Adrenal gland (tissue), 12 donors: Measurements from ENCODE around the gene MYG1. TPM values are rescaled to one million over a fixed set of nuclear protein-coding genes. Genes with fewer than 3 reads are reported as not detected.

Experiments used
- DNase-seq, 7 donors: peaks; one replicate each; pipeline ENCODE4 v3.0.0-alpha.2; 2019 to 2020
- H3K27ac ChIP-seq, 5 donors: fragments of 200-600 bp; sonication (generic) in 4 of 5; 1 replicate in 3 of 5; 2 replicates in 2 of 5; pipeline versions ENCODE4 v1.5.1 to v1.8.0; 2016 to 2020; ENCODE audit warnings: mild to moderate bottlenecking in 1 of 5
- H3K27me3 ChIP-seq: fragments of 200-600 bp; 2 replicates; pipeline ENCODE4 v1.8.0; 2021
- H3K36me3 ChIP-seq, 2 donors: fragments of 200-600 bp; replicated peaks in 1 of 2; 1 replicate in 1 of 2; 2 replicates in 1 of 2; pipeline versions ENCODE4 v1.5.1 to v1.8.0; 2018 to 2022
- H3K4me1 ChIP-seq, 2 donors: fragments of 200-600 bp; replicated peaks in 1 of 2; 1 replicate in 1 of 2; 2 replicates in 1 of 2; pipeline versions ENCODE4 v1.5.1 to v1.8.0; 2018 to 2021
- H3K4me3 ChIP-seq, 4 donors: fragments of 200-600 bp; sonication (generic) in 3 of 4; one replicate each; pipeline ENCODE4 v1.5.1; 2016 to 2018
- H3K9me3 ChIP-seq, 3 donors: fragments of 200-600 bp; sonication (generic) in 1 of 3; replicated peaks in 1 of 3; 1 replicate in 2 of 3; 2 replicates in 1 of 3; pipeline versions ENCODE4 v1.5.1 to v1.8.0; 2016 to 2021
- POLR2A ChIP-seq, 2 donors: fragments of 450-650 bp; IDR thresholded peaks; one replicate each; pipeline ENCODE4 v1.6.1; 2017; ENCODE audit warnings: antibody characterized with exemption in 2 of 2, mild to moderate bottlenecking in 2 of 2, moderate library complexity in 1 of 2
- WGBS, 4 donors: extraction: QIAGEN DNeasy Blood & Tissue Kit in 2 of 4; methylation state at CpG; one replicate each; pipeline versions ENCODE4 v1.1.5 to v1.1.7; 2013 to 2017; 5-methylcytosine and 5-hydroxymethylcytosine counted together
- intact Hi-C, 2 donors: fragments of 100-400 bp; cut with DNase I; formaldehyde crosslinking; loops; one replicate each; pipeline versions ENCODE4 v1.14.1 to v1.15.0; 2022 to 2023
- polyA plus RNA-seq, 3 donors: library from polyadenylated mRNA; stranded (reverse); fragments of 200-250 nt in 2 of 3; fragments of 350-450 nt in 1 of 3; fragmentation: Illumina TruSeq in 1 of 3; extraction: RNeasy Lipid Tissue Mini Kit (QIAGEN cat#74804) in 1 of 3; gene quantifications; one replicate each; pipeline ENCODE4 v1.2.3, GENCODE V29; 2013 to 2014
- total RNA-seq, 9 donors: library from RNA; depleted of rRNA in 4 of 9; stranded (reverse); fragments of >200 nt in 4 of 9; fragments of 120-200 nt in 1 of 9; fragmentation: NEBNext Ultra II Directional in 1 of 9; extraction: Animal tissue kit (Norgen Biotek cat#: 25700) in 1 of 9; gene quantifications; one replicate each; pipeline versions ENCODE4 v1.1.0 to v1.2.4, GENCODE V29; 2013 to 2023
- TF ChIP-seq, protein P1 (sequence below), 6 experiments: fragments of 450-650 bp in 4 of 6; fragments of 200-600 bp in 2 of 6; sonication (generic) in 1 of 6; IDR thresholded peaks; 1 replicate in 5 of 6; 2 replicates in 1 of 6; pipeline versions ENCODE4 v1.5.1 to v1.8.0; 2016 to 2021; ENCODE audit warnings: antibody characterized with exemption in 6 of 6, mild to moderate bottlenecking in 2 of 6, moderate library complexity in 1 of 6
- donor health status: healthy with polysubstance abuse.
- donor health status: Bipolar disorder and iron deficiency.
- donor health status: DM: yes; HTN: yes; CAD: no.
- donor health status: DM: no; HTN: no; CAD: no.
- donor health status: DM: no; HTN: no; CAD: no.
- donor health status: DM: yes; HTN: yes; CAD: no.

Gene MYG1
- total and polyA plus RNA-seq, 12 donors, result 45.9 to 240 (median 70.6) TPM

GRCh38 chr12:53343969-53344368 is 44.5 kb downstream of the MYG1 start:
- Histone ChIP-seq H3K4me3 (no peak overlapping the region), H3K9me3 (no peaks in the 10 kb centered on the region), H3K4me1 (peaks cover 0 to 12% of the 10 kb centered on the region in 2 donors), H3K36me3 (no peaks in the 10 kb centered on the region), H3K27ac (no peak overlapping the region), H3K27me3 (peaks cover 1% of the 10 kb centered on the region)
- intact Hi-C loops, result loop anchor here in 1 of 2 donors (10.0 kb wide), 1 partner anchor 171 kb away; no protein-coding TSS in a partner anchor
- WGBS, 4 donors, result 89 to 96% (median 95%) methylated on average over 4 of the region's 4 CpGs
- no peak for TF ChIP-seq POLR2A (IDR thresholded peaks at IDR 0.05)
- TF ChIP-seq, protein P1, sequence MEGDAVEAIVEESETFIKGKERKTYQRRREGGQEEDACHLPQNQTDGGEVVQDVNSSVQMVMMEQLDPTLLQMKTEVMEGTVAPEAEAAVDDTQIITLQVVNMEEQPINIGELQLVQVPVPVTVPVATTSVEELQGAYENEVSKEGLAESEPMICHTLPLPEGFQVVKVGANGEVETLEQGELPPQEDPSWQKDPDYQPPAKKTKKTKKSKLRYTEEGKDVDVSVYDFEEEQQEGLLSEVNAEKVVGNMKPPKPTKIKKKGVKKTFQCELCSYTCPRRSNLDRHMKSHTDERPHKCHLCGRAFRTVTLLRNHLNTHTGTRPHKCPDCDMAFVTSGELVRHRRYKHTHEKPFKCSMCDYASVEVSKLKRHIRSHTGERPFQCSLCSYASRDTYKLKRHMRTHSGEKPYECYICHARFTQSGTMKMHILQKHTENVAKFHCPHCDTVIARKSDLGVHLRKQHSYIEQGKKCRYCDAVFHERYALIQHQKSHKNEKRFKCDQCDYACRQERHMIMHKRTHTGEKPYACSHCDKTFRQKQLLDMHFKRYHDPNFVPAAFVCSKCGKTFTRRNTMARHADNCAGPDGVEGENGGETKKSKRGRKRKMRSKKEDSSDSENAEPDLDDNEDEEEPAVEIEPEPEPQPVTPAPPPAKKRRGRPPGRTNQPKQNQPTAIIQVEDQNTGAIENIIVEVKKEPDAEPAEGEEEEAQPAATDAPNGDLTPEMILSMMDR (IDR thresholded peaks at IDR 0.05), result no peak
- DNase-seq, result no peak

DNA sequence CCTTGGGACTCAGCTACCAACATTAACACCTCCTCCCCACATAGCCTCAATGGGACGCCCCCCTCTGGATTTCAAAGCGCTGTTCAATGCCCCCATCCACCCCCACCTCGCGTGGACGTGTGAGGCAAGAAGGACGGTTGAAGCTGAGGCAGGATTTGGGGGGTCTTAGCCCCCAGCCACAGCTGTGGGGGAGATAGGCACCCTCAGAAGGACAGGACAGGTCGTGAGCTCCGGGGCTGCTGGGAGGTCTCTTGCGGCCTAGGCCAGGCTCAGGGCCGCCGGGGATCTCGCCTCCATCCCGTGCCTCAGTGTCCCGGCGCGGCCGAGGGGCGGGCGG is 45.0 kb downstream of the MYG1 start:
- intact Hi-C loops, result loop anchor here in 1 of 2 donors (10.0 kb wide), 1 partner anchor 170 kb away; no protein-coding TSS in a partner anchor
- peak overlapping the region in 1 of 4 donors; percentile 81 for H3K4me3 ChIP-seq
- H3K27ac ChIP-seq, result peak overlapping the region in 3 of 5 donors; percentile 71 to 90 (median 84)
- TF ChIP-seq, protein P1 (IDR thresholded peaks at IDR 0.05), result no peak
- TF ChIP-seq POLR2A (IDR thresholded peaks at IDR 0.05), result no peak
- 3 to 8% (median 6%) methylated on average over 2 to 19 of the region's 19 CpGs for WGBS, 4 donors
- H3K36me3 ChIP-seq, result no peaks in the 10 kb centered on the region
- peaks cover 0 to 12% of the 10 kb centered on the region in 2 donors for H3K4me1 ChIP-seq
- H3K9me3 ChIP-seq, result no peaks in the 10 kb centered on the region
- no peaks in the 10 kb centered on the region for H3K27me3 ChIP-seq
- DNase-seq, result no peak

GRCh38 chr12:53344824-53345485 is 45.5 kb downstream of the MYG1 start:
- Histone ChIP-seq H3K36me3 (no peaks in the 10 kb centered on the region), H3K4me1 (peaks cover 0 to 12% of the 10 kb centered on the region in 2 donors), H3K4me3 (peak overlapping the region in 3 of 4 donors; percentile 62 to 90 (median 81)), H3K9me3 (no peaks in the 10 kb centered on the region), H3K27ac (peak overlapping the region; percentile 11 to 90 (median 71)), H3K27me3 (no peaks in the 10 kb centered on the region)
- intact Hi-C loops, result loop anchor here in 1 of 2 donors (10.0 kb wide), 1 partner anchor 170 kb away; no protein-coding TSS in a partner anchor
- peak in 1 of 2 donors; percentile 54 for TF ChIP-seq POLR2A (IDR thresholded peaks at IDR 0.05)
- TF ChIP-seq, protein P1 (IDR thresholded peaks at IDR 0.05), result peak; percentile 43 to 78 (median 68)
- peak; percentile 76 to 88 (median 83) for DNase-seq
- WGBS, 4 donors, result 0 to 1% (median 0%) methylated on average over 14 to 48 of the region's 50 CpGs

GRCh38 chr12:53345486-53346188 is 46.1 kb downstream of the MYG1 start:
- H3K27me3 ChIP-seq, result no peaks in the 10 kb centered on the region
- intact Hi-C loops, result loop anchor here in 1 of 2 donors (10.0 kb wide), 1 partner anchor 169 kb away; no protein-coding TSS in a partner anchor
- no peaks in the 10 kb centered on the region for H3K9me3 ChIP-seq
- peak overlapping the region; percentile 11 to 90 (median 71) for H3K27ac ChIP-seq
- TF ChIP-seq, protein P1 (IDR thresholded peaks at IDR 0.05), result peak in 1 of 6 experiments; percentile 25
- TF ChIP-seq POLR2A (IDR thresholded peaks at IDR 0.05), result no peak
- peaks cover 0 to 12% of the 10 kb centered on the region in 2 donors for H3K4me1 ChIP-seq
- H3K36me3 ChIP-seq, result no peaks in the 10 kb centered on the region
- 19 to 36% (median 22%) methylated on average over 8 to 10 of the region's 10 CpGs for WGBS, 4 donors
- DNase-seq, result peak in 3 of 7 donors; percentile 21 to 40 (median 29)
- peak overlapping the region in 1 of 4 donors; percentile 81 for H3K4me3 ChIP-seq
